C4-2B (cell line): ENCODE data around the gene RHOT1.

ENCODE experiments used
- CTCF ChIP-seq: fragments of 450-650 bp; conservative IDR thresholded peaks from 2 replicates; pipeline ENCODE4 v1.5.1; 2017; ENCODE audit warnings: mild to moderate bottlenecking
- ZFX ChIP-seq: fragments of 450-650 bp; IDR thresholded peaks from 2 replicates; pipeline ENCODE4 v1.6.1; 2017

- TF ChIP-seq CTCF (no peak), ZFX (no peak)
Measured at GRCh38 chr17:32123782-32124181, 18.5 kb upstream of the RHOT1 start.
